Epithelial cell of esophagus (primary cell): ENCODE measurements around the gene SNX21.
A peak's percentile ranks its signal among the peaks of the same experiment; 100 is the strongest.

ENCODE experiments used
- DNase-seq: peaks from one replicate; pipeline ENCODE4 v3.0.0; 2010; ENCODE audit warnings: low read depth
- H3K4me3 ChIP-seq: 2 replicates; pipeline ENCODE4 v1.5.1; 2011; ENCODE audit warnings: mild to moderate bottlenecking, low read length, control low read depth
- CTCF ChIP-seq: IDR thresholded peaks from 2 replicates; pipeline ENCODE4 v1.5.1; 2011; ENCODE audit warnings: low read depth, mild to moderate bottlenecking, low read length, control low read depth, inconsistent platforms; ENCODE audit not compliant: insufficient read depth; ENCODE audit errors: missing control alignments

The SNX21 gene

GRCh38 chr20:45860560-45861220 lies 27.1 kb downstream of the SNX21 start:
- no peak overlapping the region for H3K4me3 ChIP-seq
- no peak for TF ChIP-seq CTCF
- peak; percentile 36 for DNase-seq

GRCh38 chr20:45861221-45862075 lies 27.8 kb downstream of the SNX21 start:
- no peak for TF ChIP-seq CTCF
- no peak for DNase-seq
- no peak overlapping the region for H3K4me3 ChIP-seq

- no peak for DNase-seq
- no peak for TF ChIP-seq CTCF
- no peak overlapping the region for H3K4me3 ChIP-seq
Observed at GRCh38 chr20:45863543-45864470, 30.2 kb downstream of the SNX21 start.

GRCh38 chr20:45866454-45866853 lies 32.9 kb downstream of the SNX21 start:
- TF ChIP-seq CTCF = no peak
- DNase-seq = no peak
- H3K4me3 ChIP-seq = no peak overlapping the region

- no peak for TF ChIP-seq CTCF
- no peak for DNase-seq
Observed at GRCh38 chr20:45867136-45867818, 33.7 kb downstream of the SNX21 start.

GRCh38 chr20:45867819-45868176 lies 34.2 kb downstream of the SNX21 start:
- peak; percentile 61 for DNase-seq
- TF ChIP-seq CTCF = no peak
- H3K4me3 ChIP-seq = no peak overlapping the region

More at GRCh38 chr20:45867136-45867818, 33.7 kb downstream of the SNX21 start:
- H3K4me3 ChIP-seq = no peak overlapping the region
